CD4-positive, alpha-beta T cell (primary cell): ENCODE measurements around the gene PCDHA4. TPM values are rescaled to one million over a fixed set of nuclear protein-coding genes. Genes with fewer than 3 reads are reported as not detected.
"Not testable (repeated sequence)": the region's sequence is repeated elsewhere in the genome, so short reads cannot be mapped to it uniquely, and the experiment has no call there.

Experiments used
- ATAC-seq: fragments of 200-7000 bp; cut with Tn5 transposase; one replicate; pipeline ENCODE4 v1.10.0; 2022; ENCODE audit warnings: mild to moderate bottlenecking; ENCODE audit not compliant: poor library complexity
- CTCF ChIA-PET: fragments of 350-600 bp; sonication (Branson Sonifier 250); formaldehyde crosslinking; loops from one replicate; lab custom pipeline; 2021; ENCODE audit warnings: antibody characterized with exemption, inconsistent platforms; lab: Charles Lee
- POLR2A ChIA-PET: fragments of 350-600 bp; sonication (Branson Sonifier 250); formaldehyde crosslinking; loops from one replicate; lab custom pipeline; 2021; ENCODE audit warnings: antibody characterized with exemption, inconsistent platforms; lab: Charles Lee
- DNase-seq, 14 experiments: peaks; one replicate each; pipeline ENCODE4 v3.0.0-alpha.2; 2013 to 2020; ENCODE audit warnings: mixed read lengths in 2 of 14
- H3K27ac ChIP-seq, 2 donors: one replicate each; pipeline versions ENCODE4 v1.5.1 to v1.7.0; 2013; ENCODE audit warnings: low read length in 2 of 2, low read depth in 1 of 2, mild to moderate bottlenecking in 1 of 2
- H3K27me3 ChIP-seq, 2 experiments: 1 replicate in 1 of 2; 2 replicates in 1 of 2; pipeline versions ENCODE4 v1.6.1 to v1.7.0; 2013; ENCODE audit warnings: low read length in 2 of 2, control low read depth in 1 of 2, mild to moderate bottlenecking in 1 of 2, moderate library complexity in 1 of 2; ENCODE audit not compliant: insufficient read depth in 2 of 2, control insufficient read depth in 1 of 2
- H3K36me3 ChIP-seq: one replicate; pipeline ENCODE4 v1.6.1; 2013; ENCODE audit warnings: low read length, control low read depth; ENCODE audit not compliant: insufficient read depth
- H3K4me1 ChIP-seq: one replicate; pipeline ENCODE4 v1.6.1; 2013; ENCODE audit warnings: low read length, control low read depth; ENCODE audit not compliant: insufficient read depth
- H3K4me3 ChIP-seq: one replicate; pipeline ENCODE4 v1.5.1; 2013; ENCODE audit warnings: mild to moderate bottlenecking, low read length, moderate library complexity
- H3K9me3 ChIP-seq, 2 experiments: 1 replicate in 1 of 2; 2 replicates in 1 of 2; pipeline versions ENCODE4 v1.6.1 to v1.7.0; 2013; ENCODE audit warnings: low read length in 2 of 2, mild to moderate bottlenecking in 2 of 2, control low read depth in 1 of 2, moderate library complexity in 1 of 2; ENCODE audit not compliant: control insufficient read depth in 1 of 2, insufficient read depth in 1 of 2
- H3K27ac Mint-ChIP-seq: one replicate; pipeline ENCODE4 v1.8.0; 2020; ENCODE audit warnings: mixed read lengths
- H3K27me3 Mint-ChIP-seq: one replicate; pipeline ENCODE4 v1.8.0; 2021; ENCODE audit warnings: mixed read lengths
- H3K36me3 Mint-ChIP-seq: one replicate; pipeline ENCODE4 v1.8.0; 2021; ENCODE audit warnings: low read depth, mixed read lengths
- H3K4me1 Mint-ChIP-seq: one replicate; pipeline ENCODE4 v1.8.0; 2021; ENCODE audit warnings: low read depth, mixed read lengths
- H3K4me3 Mint-ChIP-seq: one replicate; pipeline ENCODE4 v1.8.0; 2020; ENCODE audit warnings: mild to moderate bottlenecking, mixed read lengths
- H3K9me3 Mint-ChIP-seq: one replicate; pipeline ENCODE4 v1.8.0; 2020; ENCODE audit warnings: mixed read lengths
- intact Hi-C, 2 experiments: fragments of 100-400 bp; cut with DNase I in 1 of 2; cut with micrococcal nuclease in 1 of 2; formaldehyde crosslinking; loops; one replicate each; pipeline versions ENCODE4 v1.15.1 to v1.9.0; 2023 to 2025; cut with DNase I, micrococcal nuclease
- total RNA-seq, 174 experiments: library from RNA in 2 of 174; stranded (reverse) in 2 of 174; gene quantifications; one replicate each; pipeline ENCODE4 v1.2.3 and lab custom pipeline; 2021 to 2026
- TF ChIP-seq, protein P1 (sequence below): fragments of 200-600 bp; IDR thresholded peaks from one replicate; pipeline ENCODE4 v1.8.0; 2022; ENCODE audit warnings: antibody characterized with exemption, mild to moderate bottlenecking

PCDHA4 gene
- total RNA-seq, 2 experiments from 2014 or later: not detected

DNA sequence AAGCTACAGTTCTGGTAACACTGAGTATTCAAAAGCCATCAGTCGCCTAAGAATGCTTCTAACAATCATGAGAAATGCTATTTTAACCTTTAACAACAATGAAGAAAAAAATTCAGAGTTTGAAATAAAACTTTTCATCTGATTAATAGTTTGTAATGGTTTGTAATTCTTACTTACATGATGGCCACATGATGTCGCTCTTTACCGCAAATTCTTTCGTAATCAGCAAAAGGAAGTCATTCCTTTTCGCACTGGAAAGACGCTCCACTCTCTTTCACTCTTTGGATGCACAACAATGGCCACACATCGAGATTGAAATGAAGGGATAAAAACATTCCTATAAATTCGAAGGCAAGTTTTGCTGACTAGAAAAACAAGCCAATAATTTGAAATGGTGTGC lies 27.1 kb downstream of the PCDHA4 start, which contains the start of gene PCDHA7:
Gene PCDHA7, plus strand, starts transcription at position 277 of the 400 bp plus-strand sequence. Its CDS starts 115 bp downstream, at position 392.
- ChIA-PET CTCF (no interaction called here), POLR2A (no interaction called here)
- Histone ChIP-seq H3K4me3 (no peak within 1 kb of the TSS), H3K27me3 (peaks cover 13 to 22% of the 10 kb centered on the region in 2 experiments), H3K4me1 (no peaks in the 10 kb centered on the region), H3K9me3 (peaks cover 26 to 38% of the 10 kb centered on the region in 2 experiments), H3K36me3 (no peaks in the 10 kb centered on the region), H3K27ac (no peak within 1 kb of the TSS)
- Mint-ChIP-seq H3K36me3 (no peaks in the 10 kb centered on the region), H3K27ac (no peak within 1 kb of the TSS), H3K4me1 (no peaks in the 10 kb centered on the region), H3K27me3 (peaks cover 42% of the 10 kb centered on the region), H3K9me3 (peaks cover 12% of the 10 kb centered on the region), H3K4me3 (no peak within 1 kb of the TSS)
- TF ChIP-seq, protein P1, sequence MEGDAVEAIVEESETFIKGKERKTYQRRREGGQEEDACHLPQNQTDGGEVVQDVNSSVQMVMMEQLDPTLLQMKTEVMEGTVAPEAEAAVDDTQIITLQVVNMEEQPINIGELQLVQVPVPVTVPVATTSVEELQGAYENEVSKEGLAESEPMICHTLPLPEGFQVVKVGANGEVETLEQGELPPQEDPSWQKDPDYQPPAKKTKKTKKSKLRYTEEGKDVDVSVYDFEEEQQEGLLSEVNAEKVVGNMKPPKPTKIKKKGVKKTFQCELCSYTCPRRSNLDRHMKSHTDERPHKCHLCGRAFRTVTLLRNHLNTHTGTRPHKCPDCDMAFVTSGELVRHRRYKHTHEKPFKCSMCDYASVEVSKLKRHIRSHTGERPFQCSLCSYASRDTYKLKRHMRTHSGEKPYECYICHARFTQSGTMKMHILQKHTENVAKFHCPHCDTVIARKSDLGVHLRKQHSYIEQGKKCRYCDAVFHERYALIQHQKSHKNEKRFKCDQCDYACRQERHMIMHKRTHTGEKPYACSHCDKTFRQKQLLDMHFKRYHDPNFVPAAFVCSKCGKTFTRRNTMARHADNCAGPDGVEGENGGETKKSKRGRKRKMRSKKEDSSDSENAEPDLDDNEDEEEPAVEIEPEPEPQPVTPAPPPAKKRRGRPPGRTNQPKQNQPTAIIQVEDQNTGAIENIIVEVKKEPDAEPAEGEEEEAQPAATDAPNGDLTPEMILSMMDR: no peak
- ATAC-seq (no peak), DNase-seq (no peak)
- intact Hi-C loops: no loop called here

- peaks cover 12% of the 10 kb centered on the region for H3K9me3 Mint-ChIP-seq
- intact Hi-C loops: not testable (repeated sequence)
These were observed 27.7 kb downstream of the PCDHA4 start for GRCh38 chr5:140834439-140835008.

GRCh38 chr5:140835622-140836510 lies 29.0 kb downstream of the PCDHA4 start:
- intact Hi-C loops: no loop called here
- Histone ChIP-seq H3K27me3 (peaks cover 14 to 36% of the 10 kb centered on the region in 2 experiments), H3K36me3 (no peaks in the 10 kb centered on the region), H3K4me1 (no peaks in the 10 kb centered on the region), H3K9me3 (peaks cover 25 to 31% of the 10 kb centered on the region in 2 experiments), H3K27ac (no peak overlapping the region), H3K4me3 (no peak overlapping the region)
- no peak for ATAC-seq
- Mint-ChIP-seq H3K27ac (no peak overlapping the region), H3K27me3 (peaks cover 50% of the 10 kb centered on the region), H3K36me3 (peaks cover 5% of the 10 kb centered on the region), H3K9me3 (peaks cover 19% of the 10 kb centered on the region), H3K4me3 (no peak overlapping the region), H3K4me1 (no peaks in the 10 kb centered on the region)
- TF ChIP-seq, protein P1: no peak
- POLR2A ChIA-PET: no interaction called here
- no peak for DNase-seq
- CTCF ChIA-PET: no interaction called here

More at GRCh38 chr5:140834439-140835008, 27.7 kb downstream of the PCDHA4 start:
- H3K4me1 Mint-ChIP-seq, H3K27ac ChIP-seq, DNase-seq, ATAC-seq, H3K36me3 Mint-ChIP-seq, H3K4me3 Mint-ChIP-seq, H3K36me3 ChIP-seq, POLR2A ChIA-PET, H3K4me1 ChIP-seq, CTCF ChIA-PET, H3K27ac Mint-ChIP-seq, H3K4me3 ChIP-seq: not testable (repeated sequence)
- peaks cover 13 to 27% of the 10 kb centered on the region in 2 experiments for H3K27me3 ChIP-seq
- H3K27me3 Mint-ChIP-seq: peaks cover 45% of the 10 kb centered on the region
- H3K9me3 ChIP-seq: peaks cover 30 to 33% of the 10 kb centered on the region in 2 experiments
